HepG2 (cell line): ENCODE measurements around the gene TNKS1BP1. TPM values are rescaled to one million over a fixed set of nuclear protein-coding genes. Genes with fewer than 3 reads are reported as not detected.

Source experiments
- CC2D1A ChIP-seq: sonication (generic); formaldehyde crosslinking; IDR thresholded peaks from 2 replicates; pipeline ENCODE4 v1.8.1; 2023; ENCODE audit warnings: mild to moderate bottlenecking, missing genetic modification reagents
- EED ChIP-seq: sonication (generic); formaldehyde crosslinking; IDR thresholded peaks from 2 replicates; pipeline ENCODE4 v1.5.0; 2020; ENCODE audit warnings: mild to moderate bottlenecking, missing genetic modification reagents
- EHMT2 ChIP-seq: fragments of 200-600 bp; sonication (generic); IDR thresholded peaks from 2 replicates; pipeline ENCODE4 v1.7.0; 2017; ENCODE audit warnings: antibody characterized with exemption, low read depth, low read length, borderline replicate concordance
- FIP1L1 ChIP-seq: fragments of 200-400 bp; formaldehyde crosslinking; IDR thresholded peaks from 2 replicates; pipeline ENCODE4 v1.6.1; 2018; ENCODE audit warnings: low read depth, mild to moderate bottlenecking, low read length, moderate library complexity, borderline replicate concordance; ENCODE audit not compliant: insufficient read depth
- KLF12 ChIP-seq: sonication (generic); formaldehyde crosslinking; IDR thresholded peaks from 2 replicates; pipeline ENCODE4 v1.4.0; 2020; ENCODE audit warnings: missing genetic modification reagents, borderline replicate concordance
- KMT2A ChIP-seq: sonication (generic); formaldehyde crosslinking; IDR thresholded peaks from 2 replicates; pipeline ENCODE4 v1.4.0; 2020; ENCODE audit warnings: missing genetic modification reagents
- PREB ChIP-seq: sonication (generic); formaldehyde crosslinking; IDR thresholded peaks from 2 replicates; pipeline ENCODE4 v1.4.0; 2020; ENCODE audit warnings: missing genetic modification reagents
- RFXAP ChIP-seq: sonication (generic); formaldehyde crosslinking; IDR thresholded peaks from 2 replicates; pipeline ENCODE4 v1.4.0; 2020; ENCODE audit warnings: missing genetic modification reagents, borderline replicate concordance
- THAP8 ChIP-seq: sonication (generic); formaldehyde crosslinking; IDR thresholded peaks from 2 replicates; pipeline ENCODE4 v1.5.1; 2020; ENCODE audit warnings: missing genetic modification reagents, mild to moderate bottlenecking, borderline replicate concordance
- ZKSCAN1 ChIP-seq: fragments of 150-350 bp; IDR thresholded peaks from 2 replicates; pipeline ENCODE4 v1.6.1; 2014; ENCODE audit warnings: low read length
- ZNF543 ChIP-seq: sonication (generic); formaldehyde crosslinking; IDR thresholded peaks from 2 replicates; pipeline ENCODE4 v1.4.0; 2020; ENCODE audit warnings: mild to moderate bottlenecking, missing genetic modification reagents
- ZNF562 ChIP-seq: sonication (generic); formaldehyde crosslinking; IDR thresholded peaks from 2 replicates; pipeline ENCODE4 v1.8.0; 2022; ENCODE audit warnings: missing genetic modification reagents, borderline replicate concordance
- ZNF678 ChIP-seq: sonication (generic); formaldehyde crosslinking; IDR thresholded peaks from 2 replicates; pipeline ENCODE4 v1.4.0; 2020; ENCODE audit warnings: mild to moderate bottlenecking, missing genetic modification reagents
- polyA plus RNA-seq, 8 experiments: library from polyadenylated mRNA; depleted of rRNA in 3 of 8; stranded (reverse) in 7 of 8; unstranded in 1 of 8; fragments of >200 nt; fragmentation: Illumina TruSeq in 4 of 8; extraction: Trizol in 4 of 8; gene quantifications; 2 replicates each; pipeline versions ENCODE4 v1.2.1 to v1.2.3, GENCODE V29; 2011 to 2016; ENCODE audit warnings: low read depth in 4 of 8, missing spikeins in 1 of 8, mixed read lengths in 1 of 8; ENCODE audit not compliant: insufficient read depth in 1 of 8
- total RNA-seq, 5 experiments: library from RNA; depleted of rRNA; stranded (reverse); fragments of >200 nt; fragmentation: Illumina TruSeq; extraction: Trizol; gene quantifications; 2 replicates each; pipeline ENCODE4 v1.2.3, GENCODE V29; 2016; ENCODE audit warnings: low read depth in 1 of 5
- TF ChIP-seq, protein P1 (sequence below): sonication (generic); formaldehyde crosslinking; IDR thresholded peaks from 2 replicates; pipeline ENCODE4 v1.8.1; 2023; ENCODE audit warnings: mild to moderate bottlenecking, missing genetic modification reagents, borderline replicate concordance
- TF ChIP-seq, protein P2 (sequence below): sonication (generic); formaldehyde crosslinking; IDR thresholded peaks from 2 replicates; pipeline ENCODE4 v1.4.0; 2020; ENCODE audit warnings: missing genetic modification reagents
- TF ChIP-seq, protein P3 (sequence below): sonication (generic); formaldehyde crosslinking; conservative IDR thresholded peaks from 2 replicates; pipeline ENCODE4 v1.5.0; 2020; ENCODE audit warnings: missing genetic modification reagents
- TF ChIP-seq, protein P4 (sequence below): sonication (generic); formaldehyde crosslinking; IDR thresholded peaks from 2 replicates; pipeline ENCODE4 v1.5.1; 2020; ENCODE audit warnings: mild to moderate bottlenecking, missing genetic modification reagents

Gene TNKS1BP1
- total and polyA plus RNA-seq, 2 of the 13 experiments (the other 11 are each of a cell fraction or from before 2014, with no cell fraction given), result 13.7 to 15.0 TPM

GRCh38 chr11:57310630-57311086, 14.1 kb downstream of the TNKS1BP1 start (continued):
- TF ChIP-seq KLF12 (CRISPR knock-in tag) (no peak), KMT2A (no peak), ZNF678 (no peak), ZNF562 (CRISPR knock-in tag) (no peak), RFXAP (CRISPR knock-in tag) (no peak), FIP1L1 (no peak), EED (CRISPR knock-in tag) (no peak), THAP8 (CRISPR knock-in tag) (no peak), ZNF543 (CRISPR knock-in tag) (no peak), PREB (CRISPR knock-in tag) (no peak), EHMT2 (no peak), CC2D1A (CRISPR knock-in tag) (no peak), ZKSCAN1 (no peak)
- TF ChIP-seq, protein P1, sequence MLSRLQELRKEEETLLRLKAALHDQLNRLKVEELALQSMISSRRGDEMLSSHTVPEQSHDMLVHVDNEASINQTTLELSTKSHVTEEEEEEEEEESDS, result no peak
- TF ChIP-seq, protein P2, sequence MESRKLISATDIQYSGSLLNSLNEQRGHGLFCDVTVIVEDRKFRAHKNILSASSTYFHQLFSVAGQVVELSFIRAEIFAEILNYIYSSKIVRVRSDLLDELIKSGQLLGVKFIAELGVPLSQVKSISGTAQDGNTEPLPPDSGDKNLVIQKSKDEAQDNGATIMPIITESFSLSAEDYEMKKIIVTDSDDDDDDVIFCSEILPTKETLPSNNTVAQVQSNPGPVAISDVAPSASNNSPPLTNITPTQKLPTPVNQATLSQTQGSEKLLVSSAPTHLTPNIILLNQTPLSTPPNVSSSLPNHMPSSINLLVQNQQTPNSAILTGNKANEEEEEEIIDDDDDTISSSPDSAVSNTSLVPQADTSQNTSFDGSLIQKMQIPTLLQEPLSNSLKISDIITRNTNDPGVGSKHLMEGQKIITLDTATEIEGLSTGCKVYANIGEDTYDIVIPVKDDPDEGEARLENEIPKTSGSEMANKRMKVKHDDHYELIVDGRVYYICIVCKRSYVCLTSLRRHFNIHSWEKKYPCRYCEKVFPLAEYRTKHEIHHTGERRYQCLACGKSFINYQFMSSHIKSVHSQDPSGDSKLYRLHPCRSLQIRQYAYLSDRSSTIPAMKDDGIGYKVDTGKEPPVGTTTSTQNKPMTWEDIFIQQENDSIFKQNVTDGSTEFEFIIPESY (CRISPR knock-in tag), result no peak
- TF ChIP-seq, protein P3, sequence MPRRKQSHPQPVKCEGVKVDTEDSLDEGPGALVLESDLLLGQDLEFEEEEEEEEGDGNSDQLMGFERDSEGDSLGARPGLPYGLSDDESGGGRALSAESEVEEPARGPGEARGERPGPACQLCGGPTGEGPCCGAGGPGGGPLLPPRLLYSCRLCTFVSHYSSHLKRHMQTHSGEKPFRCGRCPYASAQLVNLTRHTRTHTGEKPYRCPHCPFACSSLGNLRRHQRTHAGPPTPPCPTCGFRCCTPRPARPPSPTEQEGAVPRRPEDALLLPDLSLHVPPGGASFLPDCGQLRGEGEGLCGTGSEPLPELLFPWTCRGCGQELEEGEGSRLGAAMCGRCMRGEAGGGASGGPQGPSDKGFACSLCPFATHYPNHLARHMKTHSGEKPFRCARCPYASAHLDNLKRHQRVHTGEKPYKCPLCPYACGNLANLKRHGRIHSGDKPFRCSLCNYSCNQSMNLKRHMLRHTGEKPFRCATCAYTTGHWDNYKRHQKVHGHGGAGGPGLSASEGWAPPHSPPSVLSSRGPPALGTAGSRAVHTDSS (CRISPR knock-in tag), result no peak
- TF ChIP-seq, protein P4, sequence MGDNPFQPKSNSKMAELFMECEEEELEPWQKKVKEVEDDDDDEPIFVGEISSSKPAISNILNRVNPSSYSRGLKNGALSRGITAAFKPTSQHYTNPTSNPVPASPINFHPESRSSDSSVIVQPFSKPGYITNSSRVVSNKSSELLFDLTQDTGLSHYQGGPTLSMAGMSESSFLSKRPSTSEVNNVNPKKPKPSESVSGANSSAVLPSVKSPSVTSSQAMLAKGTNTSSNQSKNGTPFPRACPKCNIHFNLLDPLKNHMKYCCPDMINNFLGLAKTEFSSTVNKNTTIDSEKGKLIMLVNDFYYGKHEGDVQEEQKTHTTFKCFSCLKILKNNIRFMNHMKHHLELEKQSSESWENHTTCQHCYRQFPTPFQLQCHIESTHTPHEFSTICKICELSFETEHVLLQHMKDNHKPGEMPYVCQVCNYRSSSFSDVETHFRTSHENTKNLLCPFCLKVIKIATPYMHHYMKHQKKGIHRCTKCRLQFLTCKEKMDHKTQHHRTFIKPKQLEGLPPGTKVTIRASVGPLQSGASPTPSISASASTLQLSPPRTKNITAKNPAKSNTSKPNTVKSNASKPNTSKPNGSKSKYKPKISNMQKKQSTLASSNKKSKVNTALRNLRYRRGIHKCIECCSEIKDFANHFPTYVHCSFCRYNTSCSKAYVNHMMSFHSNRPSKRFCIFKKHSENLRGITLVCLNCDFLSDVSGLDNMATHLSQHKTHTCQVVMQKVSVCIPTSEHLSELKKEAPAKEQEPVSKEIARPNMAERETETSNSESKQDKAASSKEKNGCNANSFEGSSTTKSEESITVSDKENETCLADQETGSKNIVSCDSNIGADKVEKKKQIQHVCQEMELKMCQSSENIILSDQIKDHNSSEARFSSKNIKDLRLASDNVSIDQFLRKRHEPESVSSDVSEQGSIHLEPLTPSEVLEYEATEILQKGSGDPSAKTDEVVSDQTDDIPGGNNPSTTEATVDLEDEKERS, result no peak
